ENCODE data around the gene ERLIN1.
"Not testable (repeated sequence)": the region's sequence is repeated elsewhere in the genome, so short reads cannot be mapped to it uniquely, and the experiment has no call there.

Gene ERLIN1

DNA sequence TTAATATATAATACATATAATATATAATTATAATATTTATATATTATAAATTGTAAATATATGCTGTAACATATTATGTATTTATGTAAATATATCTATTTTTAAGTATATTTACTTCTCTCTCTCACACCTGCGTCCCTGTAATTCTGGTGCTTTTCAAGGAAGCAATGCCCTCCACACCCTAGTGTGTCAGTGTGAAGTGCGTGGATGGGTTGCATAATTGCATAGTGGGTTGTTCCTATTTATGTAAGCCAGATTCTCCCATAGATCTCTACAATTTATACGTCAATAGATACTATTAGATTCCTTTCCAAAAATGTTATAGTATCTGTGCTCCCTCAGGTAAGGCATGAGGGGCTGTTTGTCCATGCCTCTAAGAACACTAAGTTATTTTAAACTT lies 54.3 kb downstream of the ERLIN1 start:
- DNase-seq: no peak

DNA sequence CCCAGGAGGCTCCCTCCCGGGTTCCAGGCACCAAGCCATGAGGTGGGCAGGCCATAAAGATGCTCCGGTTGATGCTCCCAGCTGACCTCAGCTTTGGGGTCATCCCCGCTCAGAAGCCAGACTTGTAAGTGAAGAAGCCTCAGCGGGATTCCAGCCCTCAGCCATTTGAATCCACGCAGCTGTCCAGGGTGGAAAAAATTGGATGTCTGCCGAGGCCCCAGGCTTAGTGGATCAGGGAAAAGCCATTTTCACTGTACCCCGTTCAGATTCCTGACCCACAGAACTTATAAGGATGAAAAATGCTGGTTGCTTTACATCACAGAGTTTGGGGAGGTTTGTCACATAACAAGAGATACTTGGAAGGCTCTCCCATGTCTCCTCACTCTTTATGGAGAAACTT lies 55.0 kb downstream of the ERLIN1 start:
- DNase-seq: no peak

- no peak for DNase-seq
Observed at GRCh38 chr10:100129424-100129823, 56.4 kb downstream of the ERLIN1 start.

GRCh38 chr10:100128951-100129350 lies 56.9 kb downstream of the ERLIN1 start:
- no peak for DNase-seq

DNA sequence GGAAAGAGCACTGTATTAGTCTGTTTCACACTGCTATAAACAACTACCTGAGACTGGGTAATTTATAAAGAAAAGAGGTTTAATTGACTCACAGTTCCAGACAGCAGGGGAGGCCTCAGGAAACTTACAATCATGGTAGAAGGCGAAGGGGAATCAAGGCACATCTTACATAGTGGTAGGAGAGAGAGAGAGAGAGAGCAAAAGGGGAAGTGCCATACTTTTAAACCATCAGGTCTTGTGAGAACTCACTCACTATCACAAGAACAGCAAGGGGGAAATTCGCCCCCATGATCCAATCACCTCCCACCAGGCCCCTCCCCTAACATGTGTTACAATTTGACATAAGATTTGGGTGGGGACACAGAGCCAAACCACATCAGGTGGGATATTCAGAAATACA lies 60.5 kb downstream of the ERLIN1 start:
- not testable (repeated sequence) for DNase-seq

DNA sequence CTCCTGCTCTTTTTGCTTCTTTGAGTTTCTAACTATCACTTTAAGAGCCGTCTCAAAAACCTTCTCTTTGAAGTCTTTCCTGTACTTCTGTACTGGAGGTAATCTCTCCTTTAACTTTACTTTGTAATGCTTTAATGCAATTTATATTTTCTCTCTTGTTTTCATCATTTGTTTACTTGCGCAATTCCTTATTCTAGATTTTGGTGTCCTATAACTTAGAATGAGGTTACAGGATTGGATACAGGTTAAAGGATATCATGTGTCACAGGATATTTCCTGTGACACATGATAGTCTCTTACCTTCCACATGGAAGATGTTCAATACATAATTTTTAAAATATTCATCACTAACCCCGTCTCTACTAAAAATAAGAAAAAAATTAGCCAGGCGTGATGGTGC lies 61.7 kb downstream of the ERLIN1 start:
- no peak for DNase-seq

DNA sequence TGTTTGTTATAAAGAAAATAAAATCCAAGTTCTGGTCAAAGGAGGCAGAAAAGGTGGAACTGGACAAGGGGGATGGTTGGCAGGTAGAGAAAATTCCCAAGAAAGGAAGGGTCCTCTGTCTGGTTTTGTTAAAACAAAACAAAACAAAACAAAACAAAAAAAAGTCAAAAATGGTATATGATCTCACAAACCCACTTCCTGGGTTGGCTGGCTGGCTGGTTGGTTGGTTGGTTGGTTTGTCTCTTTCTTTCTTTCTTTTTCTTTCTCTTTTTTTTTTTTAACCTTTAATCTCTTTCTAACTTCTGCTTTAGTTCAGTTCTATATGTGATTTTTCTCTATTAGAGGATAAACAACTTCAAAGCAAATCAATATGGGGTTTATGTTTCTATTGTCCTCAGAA lies 63.0 kb downstream of the ERLIN1 start:
- DNase-seq: no peak

- DNase-seq: no peak
Observed at GRCh38 chr10:100120550-100120949, 65.3 kb downstream of the ERLIN1 start.

GRCh38 chr10:100119726-100120125 lies 66.1 kb downstream of the ERLIN1 start:
- no peak for DNase-seq

DNA sequence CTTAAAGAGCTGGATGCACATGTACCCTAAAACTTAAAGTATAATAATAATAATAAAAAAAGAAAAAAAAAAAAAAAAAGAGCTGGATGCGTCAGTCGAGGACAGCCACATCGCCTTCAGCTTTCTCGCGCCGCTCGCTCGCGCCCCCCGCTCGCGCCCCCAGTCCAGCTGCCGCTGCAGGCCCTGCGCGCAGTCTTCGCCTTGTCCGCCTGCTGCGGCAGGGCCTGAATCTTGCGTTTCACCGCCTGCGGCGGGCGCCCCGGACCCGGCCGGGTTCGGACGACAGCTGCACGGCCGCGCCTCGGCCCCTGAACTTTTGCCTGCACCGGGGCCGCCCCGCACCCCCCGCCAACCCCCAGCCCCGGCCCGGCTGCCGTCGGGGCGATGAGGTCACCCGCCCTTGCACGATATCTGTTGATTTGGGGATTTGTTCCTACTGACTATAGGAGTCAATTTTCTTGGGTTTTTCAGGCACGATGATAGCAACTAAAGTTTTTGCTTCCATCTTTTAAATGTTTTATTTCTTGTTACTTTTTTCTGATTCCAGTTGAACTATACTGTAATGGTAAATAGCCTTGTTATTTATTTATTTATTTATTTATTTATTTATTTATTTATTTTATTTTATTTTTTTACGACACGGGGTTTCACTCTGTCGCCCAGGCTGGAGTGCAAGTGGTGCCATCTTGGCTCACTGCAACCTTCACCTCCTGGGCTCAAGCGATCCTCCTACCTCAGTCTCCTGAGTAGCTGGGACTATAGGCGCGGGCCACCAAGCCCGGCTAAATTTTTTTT lies 70.7 kb downstream of the ERLIN1 start:
- DNase-seq: no peak

DNA sequence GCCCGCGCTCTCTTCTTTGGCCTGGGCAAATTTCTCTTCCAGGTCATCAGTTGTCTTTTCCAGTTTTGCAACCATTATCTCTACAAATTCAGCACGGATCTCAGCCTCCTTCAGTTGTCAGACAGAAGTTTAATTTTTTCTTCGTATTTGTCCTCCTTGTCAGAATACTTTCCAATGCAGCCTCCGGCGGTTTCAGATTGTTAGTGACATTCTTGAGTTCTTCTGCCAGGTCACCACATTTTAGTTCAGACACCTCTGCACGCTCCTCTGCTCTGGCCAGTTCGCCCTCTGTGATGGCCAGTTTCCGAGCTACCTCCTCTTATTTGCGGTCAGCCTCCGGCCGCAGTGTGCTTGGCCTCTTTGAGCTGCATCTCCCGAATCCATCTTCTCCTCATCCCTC lies 71.4 kb downstream of the ERLIN1 start:
- no peak for DNase-seq

GRCh38 chr10:100109670-100110069 lies 76.2 kb downstream of the ERLIN1 start:
- no peak for DNase-seq

DNA sequence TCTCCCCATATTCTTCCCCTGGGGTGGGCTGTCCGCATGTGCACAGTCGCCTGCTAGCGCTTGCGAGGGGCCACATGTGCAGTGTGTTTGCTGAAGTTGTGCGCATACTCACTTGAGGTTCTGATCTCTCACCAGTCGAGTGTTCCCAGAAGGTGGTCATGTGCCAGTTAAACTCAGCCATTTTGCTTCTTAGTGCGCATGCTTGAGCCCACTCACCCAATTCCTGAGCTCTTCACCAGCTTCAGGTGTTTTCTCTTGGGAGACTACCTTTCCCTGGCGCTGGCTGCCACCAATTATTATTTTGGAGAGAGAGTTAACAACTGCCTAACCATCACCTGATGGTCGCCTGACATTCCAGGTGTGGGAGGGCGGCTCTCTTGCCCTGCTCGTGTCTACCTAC lies 79.0 kb downstream of the ERLIN1 start:
- DNase-seq: no peak

DNA sequence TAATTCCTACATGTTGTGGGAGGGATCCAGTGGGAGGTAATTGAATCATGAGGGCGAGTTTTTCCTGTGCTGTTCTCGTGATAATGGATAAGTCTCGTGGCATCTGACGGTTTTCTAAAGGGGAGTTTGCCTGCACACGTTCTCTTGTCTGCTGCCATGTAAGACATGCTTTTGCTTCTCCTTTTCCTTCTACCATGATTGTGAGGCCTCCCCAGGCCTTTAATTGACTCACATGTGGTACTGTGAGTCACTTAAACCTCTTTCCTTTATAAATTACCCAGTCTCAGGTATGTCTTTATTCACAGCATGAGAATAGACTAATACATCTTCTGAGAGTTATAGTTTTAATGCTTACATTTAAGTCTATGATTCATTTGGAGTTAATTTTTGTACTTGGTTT lies 81.5 kb downstream of the ERLIN1 start:
- no peak for DNase-seq

GRCh38 chr10:100103581-100103980 lies 82.2 kb downstream of the ERLIN1 start:
- no peak for DNase-seq

DNA sequence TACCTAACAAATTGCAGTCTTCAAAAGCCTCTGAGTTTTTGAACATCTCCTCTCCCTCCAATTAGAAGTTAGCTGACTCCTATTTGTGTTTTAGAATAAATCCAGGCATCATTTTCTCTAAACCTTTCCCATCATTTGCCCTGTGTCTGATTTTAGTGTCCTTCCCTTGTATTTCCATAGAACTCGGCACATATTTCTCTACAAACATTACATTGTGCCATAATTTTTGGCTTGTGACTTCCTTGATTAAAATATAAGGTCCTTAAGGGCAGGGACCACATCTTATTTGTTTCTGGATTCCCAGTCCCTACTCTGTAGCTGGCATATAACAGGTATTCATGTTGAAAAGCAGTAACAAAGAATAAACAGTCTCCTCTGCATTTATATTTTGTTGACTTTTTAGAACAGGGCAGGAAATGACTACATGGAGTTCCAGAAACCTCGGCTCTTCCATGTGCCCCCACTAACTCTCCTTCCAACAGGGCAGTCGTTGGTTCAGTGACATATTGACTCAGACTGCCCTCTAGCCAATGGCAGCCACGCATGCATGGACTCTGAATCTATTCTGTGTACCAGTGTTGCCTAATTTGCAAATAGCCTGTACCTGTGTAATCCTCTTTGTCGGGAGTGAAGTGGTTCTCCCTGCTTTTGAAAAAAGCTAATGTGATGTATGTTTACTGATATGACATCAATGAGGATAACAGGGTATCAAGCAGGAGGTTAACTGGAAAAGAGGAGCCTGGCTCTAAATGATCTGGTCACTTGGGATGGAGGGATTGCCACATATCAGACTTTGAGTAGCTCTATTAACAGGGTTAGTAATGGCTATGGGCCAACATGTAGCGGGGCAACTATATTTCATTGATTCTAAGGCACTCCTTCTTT lies 84.4 kb downstream of the ERLIN1 start:
- DNase-seq: no peak

DNA sequence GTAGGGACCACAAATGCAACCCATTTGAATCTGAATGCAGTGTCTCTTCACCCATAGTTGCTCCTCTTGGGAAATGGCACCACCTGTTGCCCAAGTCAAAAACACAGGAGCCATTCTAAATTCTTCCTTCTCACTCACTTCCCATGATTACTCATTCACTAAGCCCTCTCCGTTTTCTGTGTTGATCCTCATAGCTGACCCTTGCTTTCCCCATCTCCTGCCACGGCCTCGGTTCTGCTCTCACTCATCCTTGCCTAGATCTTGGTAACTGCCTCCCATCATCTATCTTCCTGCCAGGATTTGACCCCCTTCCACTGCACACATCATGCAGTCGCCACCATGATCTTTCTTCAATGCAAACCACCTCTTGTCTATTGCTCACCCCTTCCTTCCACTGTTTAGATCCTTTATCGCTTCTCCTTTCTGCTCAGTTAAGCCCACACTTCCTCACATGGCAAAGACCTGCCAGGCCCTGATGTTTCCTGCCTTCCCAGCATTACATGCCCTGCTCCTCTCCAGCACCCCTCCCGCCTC lies 85.1 kb downstream of the ERLIN1 start:
- no peak for DNase-seq
